DND-41 (cell line): ENCODE measurements around the gene SET.

Source experiments
- EZH2 ChIP-seq: IDR thresholded peaks from 3 replicates; pipeline ENCODE4 v1.6.1; 2012; ENCODE audit warnings: borderline replicate concordance, low read depth, mild to moderate bottlenecking, moderate library complexity, low read length, inconsistent platforms; ENCODE audit not compliant: severe bottlenecking
- TF ChIP-seq, protein P1 (sequence below): IDR thresholded peaks from 2 replicates; pipeline ENCODE4 v1.5.1; 2012; ENCODE audit warnings: borderline replicate concordance, low read length, moderate library complexity, mild to moderate bottlenecking; ENCODE audit not compliant: poor library complexity, severe bottlenecking; ENCODE audit errors: extremely low read depth

DNA sequence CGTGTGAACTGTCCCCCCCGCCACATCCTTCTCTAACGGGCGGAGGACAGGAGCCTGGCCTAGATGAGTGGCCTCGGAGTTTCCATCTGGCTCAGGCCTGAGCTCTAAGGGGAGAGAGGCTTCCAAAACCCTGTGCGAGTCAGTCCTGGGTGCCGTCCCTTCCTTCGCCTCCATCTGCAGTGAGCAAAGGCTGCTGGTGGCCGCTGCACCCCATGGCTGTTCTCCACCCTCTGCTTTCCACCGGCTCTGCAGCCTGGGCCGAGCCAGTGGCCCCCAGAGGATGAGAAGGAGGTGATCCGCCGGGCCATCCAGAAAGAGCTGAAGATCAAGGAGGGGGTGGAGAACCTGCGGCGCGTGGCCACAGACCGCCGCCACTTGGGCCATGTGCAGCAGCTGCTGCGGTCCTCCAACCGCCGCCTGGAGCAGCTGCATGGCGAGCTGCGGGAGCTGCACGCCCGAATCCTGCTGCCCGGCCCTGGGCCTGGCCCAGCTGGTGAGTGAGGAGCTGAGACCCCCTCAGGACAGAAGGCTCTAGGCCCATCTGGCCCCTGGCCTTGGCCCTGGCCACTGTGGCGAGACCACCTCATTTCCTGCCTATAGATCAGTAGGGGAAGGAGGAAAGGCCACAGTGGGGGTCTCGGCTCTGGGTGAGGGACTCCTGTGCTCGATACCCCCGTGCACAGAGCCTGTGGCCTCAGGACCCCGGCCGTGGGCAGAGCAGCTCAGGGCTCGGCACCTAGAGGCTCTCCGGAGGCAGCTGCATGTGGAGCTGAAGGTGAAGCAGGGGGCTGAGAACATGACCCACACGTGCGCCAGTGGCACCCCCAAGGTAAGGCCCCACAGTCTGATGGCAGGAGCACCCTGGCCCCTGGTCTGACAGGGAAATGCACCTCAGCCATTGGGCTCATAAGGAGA lies 16.3 kb downstream of the SET start:
- TF ChIP-seq, protein P1, sequence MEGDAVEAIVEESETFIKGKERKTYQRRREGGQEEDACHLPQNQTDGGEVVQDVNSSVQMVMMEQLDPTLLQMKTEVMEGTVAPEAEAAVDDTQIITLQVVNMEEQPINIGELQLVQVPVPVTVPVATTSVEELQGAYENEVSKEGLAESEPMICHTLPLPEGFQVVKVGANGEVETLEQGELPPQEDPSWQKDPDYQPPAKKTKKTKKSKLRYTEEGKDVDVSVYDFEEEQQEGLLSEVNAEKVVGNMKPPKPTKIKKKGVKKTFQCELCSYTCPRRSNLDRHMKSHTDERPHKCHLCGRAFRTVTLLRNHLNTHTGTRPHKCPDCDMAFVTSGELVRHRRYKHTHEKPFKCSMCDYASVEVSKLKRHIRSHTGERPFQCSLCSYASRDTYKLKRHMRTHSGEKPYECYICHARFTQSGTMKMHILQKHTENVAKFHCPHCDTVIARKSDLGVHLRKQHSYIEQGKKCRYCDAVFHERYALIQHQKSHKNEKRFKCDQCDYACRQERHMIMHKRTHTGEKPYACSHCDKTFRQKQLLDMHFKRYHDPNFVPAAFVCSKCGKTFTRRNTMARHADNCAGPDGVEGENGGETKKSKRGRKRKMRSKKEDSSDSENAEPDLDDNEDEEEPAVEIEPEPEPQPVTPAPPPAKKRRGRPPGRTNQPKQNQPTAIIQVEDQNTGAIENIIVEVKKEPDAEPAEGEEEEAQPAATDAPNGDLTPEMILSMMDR: no peak
- TF ChIP-seq EZH2: no peak
